ENCODE measurements around the gene TFIP11.
"Not testable (repeated sequence)": the region's sequence is repeated elsewhere in the genome, so short reads cannot be mapped to it uniquely, and the experiment has no call there.

TFIP11 gene

DNA sequence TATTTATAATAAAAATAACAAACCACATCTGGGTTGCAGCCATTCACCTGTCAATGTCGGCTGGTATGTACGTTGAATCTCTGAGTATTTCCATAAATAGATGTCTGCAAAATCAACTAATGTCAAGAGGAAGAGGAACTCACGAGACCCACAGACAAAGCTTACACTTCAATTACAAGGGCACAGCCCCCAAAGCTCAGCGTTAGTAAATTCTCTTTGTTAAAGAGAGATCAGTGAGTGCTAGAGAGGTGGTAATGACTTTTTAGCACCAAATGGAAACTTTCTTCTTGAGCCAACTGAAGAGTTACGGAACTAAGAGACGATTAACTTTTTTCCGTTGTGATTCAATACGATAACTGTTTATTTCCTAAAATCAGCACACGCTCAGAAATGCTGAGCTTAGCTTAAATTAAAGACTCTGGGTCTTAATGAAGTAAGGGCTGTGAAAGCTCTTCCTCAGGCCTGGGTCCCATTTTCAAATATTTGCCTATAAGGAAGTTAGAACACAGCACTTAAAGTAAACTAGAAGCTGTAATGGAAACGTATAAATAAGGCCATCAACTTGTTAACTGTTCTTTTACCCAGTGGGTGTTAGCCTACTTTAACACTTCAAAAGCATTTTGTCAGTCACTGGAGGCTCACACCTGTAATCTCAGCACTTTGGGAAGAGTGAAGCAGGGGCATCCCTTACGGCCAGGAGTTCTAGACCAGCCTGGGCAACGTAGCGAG, 22.8 kb upstream of the TFIP11 start:
- H3K4me3 ChIP-seq (ENCODE audit: low read length): no peak overlapping the region
- TF ChIP-seq, protein P1, sequence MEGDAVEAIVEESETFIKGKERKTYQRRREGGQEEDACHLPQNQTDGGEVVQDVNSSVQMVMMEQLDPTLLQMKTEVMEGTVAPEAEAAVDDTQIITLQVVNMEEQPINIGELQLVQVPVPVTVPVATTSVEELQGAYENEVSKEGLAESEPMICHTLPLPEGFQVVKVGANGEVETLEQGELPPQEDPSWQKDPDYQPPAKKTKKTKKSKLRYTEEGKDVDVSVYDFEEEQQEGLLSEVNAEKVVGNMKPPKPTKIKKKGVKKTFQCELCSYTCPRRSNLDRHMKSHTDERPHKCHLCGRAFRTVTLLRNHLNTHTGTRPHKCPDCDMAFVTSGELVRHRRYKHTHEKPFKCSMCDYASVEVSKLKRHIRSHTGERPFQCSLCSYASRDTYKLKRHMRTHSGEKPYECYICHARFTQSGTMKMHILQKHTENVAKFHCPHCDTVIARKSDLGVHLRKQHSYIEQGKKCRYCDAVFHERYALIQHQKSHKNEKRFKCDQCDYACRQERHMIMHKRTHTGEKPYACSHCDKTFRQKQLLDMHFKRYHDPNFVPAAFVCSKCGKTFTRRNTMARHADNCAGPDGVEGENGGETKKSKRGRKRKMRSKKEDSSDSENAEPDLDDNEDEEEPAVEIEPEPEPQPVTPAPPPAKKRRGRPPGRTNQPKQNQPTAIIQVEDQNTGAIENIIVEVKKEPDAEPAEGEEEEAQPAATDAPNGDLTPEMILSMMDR (conservative IDR thresholded peaks at IDR 0.05; ENCODE audit: low read depth, low read length): no peak
- DNase-seq (ENCODE audit: low read depth): no peak

GRCh38 chr22:26534171-26534855, 22.0 kb upstream of the TFIP11 start:
- no peak for DNase-seq (ENCODE audit: low read depth)
- TF ChIP-seq, protein P1 (conservative IDR thresholded peaks at IDR 0.05; ENCODE audit: low read depth, low read length): no peak
- no peak overlapping the region for H3K4me3 ChIP-seq (ENCODE audit: low read length)

GRCh38 chr22:26529345-26529744, 17.1 kb upstream of the TFIP11 start:
- DNase-seq (ENCODE audit: low read depth): no peak
- H3K4me3 ChIP-seq (ENCODE audit: low read length): no peak overlapping the region
- TF ChIP-seq, protein P1 (conservative IDR thresholded peaks at IDR 0.05; ENCODE audit: low read depth, low read length): no peak

DNA sequence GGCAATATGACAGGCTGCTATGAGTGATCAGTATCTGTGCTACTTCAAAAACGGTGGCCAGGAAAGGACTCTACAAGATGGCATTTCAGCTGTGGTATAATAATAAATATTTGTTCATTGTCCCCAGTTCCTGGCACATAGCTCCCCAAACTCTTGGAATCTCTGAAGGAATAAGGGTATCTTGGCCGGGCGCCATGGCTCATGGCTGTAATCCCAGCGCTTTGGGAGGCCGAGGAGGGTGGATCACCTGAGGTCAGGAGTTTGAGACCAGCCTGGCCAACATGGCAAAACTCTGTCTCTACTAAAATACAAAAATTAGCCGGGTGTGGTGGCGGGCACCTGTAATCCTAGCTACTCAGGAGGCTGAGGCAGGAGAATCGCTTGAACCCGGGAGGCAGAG, 16.2 kb upstream of the TFIP11 start:
- not testable (repeated sequence) for H3K4me3 ChIP-seq (ENCODE audit: low read length); DNase-seq (ENCODE audit: low read depth)

DNA sequence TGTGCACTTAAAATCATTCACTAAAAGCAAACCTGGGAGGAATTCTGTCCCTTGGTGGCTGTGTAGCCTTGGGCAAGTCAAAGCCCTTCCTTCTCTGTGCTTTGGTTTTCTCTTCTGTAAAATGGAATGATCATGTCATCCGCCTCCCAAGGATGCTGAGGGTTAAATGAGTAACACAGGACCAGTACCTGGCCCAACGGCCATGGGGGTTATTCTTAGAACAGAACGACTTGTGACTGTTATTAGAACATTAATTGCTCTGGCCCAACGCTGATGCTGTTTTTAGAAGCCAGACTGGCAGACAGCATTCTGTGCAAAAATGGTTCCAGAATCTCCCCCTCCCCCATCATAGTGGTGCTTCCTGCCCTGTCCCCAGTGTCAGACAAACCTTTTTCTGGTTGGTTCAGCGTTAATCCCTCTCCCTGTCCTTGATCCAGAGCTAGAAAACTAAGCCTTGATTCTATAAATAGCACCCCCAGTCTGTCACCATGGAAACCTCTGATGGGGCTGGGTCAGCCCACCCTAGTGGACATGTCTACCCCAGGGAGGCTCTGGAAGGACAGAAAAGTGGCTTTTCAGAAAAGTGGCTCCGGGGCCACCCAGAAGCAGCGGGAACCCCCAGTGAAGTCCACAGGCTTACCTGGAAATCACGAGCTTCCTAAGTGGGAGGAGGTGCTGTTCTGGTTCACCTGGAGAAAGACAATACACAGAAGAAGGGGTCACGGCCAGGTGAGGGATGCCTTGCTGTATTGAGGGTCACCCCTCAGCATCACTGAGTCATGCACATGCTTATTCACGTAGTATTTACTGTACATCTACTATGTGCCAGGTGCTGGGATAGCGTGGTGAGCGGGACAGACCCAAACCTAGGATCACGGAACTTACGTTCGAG, 15.5 kb upstream of the TFIP11 start:
- peak; percentile 84 for DNase-seq (ENCODE audit: low read depth)
- no peak overlapping the region for H3K4me3 ChIP-seq (ENCODE audit: low read length)
- TF ChIP-seq, protein P1 (conservative IDR thresholded peaks at IDR 0.05; ENCODE audit: low read depth, low read length): no peak

- TF ChIP-seq, protein P1 (conservative IDR thresholded peaks at IDR 0.05; ENCODE audit: low read depth, low read length): no peak
- H3K4me3 ChIP-seq (ENCODE audit: low read length): no peak overlapping the region
- DNase-seq (ENCODE audit: low read depth): no peak
Observed at GRCh38 chr22:26527167-26527566, 14.9 kb upstream of the TFIP11 start.

DNA sequence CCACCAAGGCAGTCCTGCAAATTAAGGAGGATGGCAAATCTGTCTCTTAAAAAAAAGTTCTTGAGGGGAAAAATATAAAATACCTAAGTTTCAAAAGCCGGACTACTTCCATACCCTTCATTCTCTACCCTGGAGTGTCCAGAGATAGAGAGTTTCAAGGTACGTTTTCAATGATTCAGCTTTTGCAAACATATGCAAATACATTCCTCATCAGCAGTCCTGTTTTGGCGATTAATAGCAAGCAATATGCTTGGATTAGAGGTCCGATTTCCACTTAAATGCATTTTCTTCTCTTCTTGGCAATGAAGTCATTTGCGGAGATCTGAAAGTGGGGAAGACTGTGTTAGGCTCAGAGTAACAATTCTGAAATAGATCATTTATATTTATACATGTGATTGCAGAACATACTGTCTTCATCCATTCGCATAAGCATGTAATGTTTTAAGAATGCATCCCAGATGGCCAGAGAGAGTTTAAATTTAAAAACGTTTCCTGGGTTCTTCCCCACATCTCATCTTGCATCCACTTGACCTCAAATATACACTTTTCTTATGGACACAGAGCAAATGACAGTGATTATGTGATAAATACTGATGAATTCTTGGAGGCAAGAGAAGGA, 13.8 kb upstream of the TFIP11 start:
- DNase-seq (ENCODE audit: low read depth): no peak
- TF ChIP-seq, protein P1 (conservative IDR thresholded peaks at IDR 0.05; ENCODE audit: low read depth, low read length): no peak
- H3K4me3 ChIP-seq (ENCODE audit: low read length): no peak overlapping the region

All from retinal pigment epithelial cell (primary cell).